ENCODE results near the gene RAPH1.
"Not testable (repeated sequence)": the region's sequence is repeated elsewhere in the genome, so short reads cannot be mapped to it uniquely, and the experiment has no call there.

RAPH1 gene

GRCh38 chr2:203533676-203534591 is 1.2 kb downstream of the RAPH1 start:
- no peak for DNase-seq (ENCODE audit: extremely low read depth, low read depth)
- TF ChIP-seq CTCF (IDR thresholded peaks at IDR 0.05; ENCODE audit: low read depth, low read length): no peak

GRCh38 chr2:203532957-203533658 is 2.0 kb downstream of the RAPH1 start:
- no peak for TF ChIP-seq CTCF (IDR thresholded peaks at IDR 0.05; ENCODE audit: low read depth, low read length)
- DNase-seq (ENCODE audit: extremely low read depth, low read depth): no peak

GRCh38 chr2:203527719-203528118 is 7.4 kb downstream of the RAPH1 start:
- DNase-seq (ENCODE audit: extremely low read depth, low read depth): no peak
- TF ChIP-seq CTCF (IDR thresholded peaks at IDR 0.05; ENCODE audit: low read depth, low read length): no peak

- DNase-seq (ENCODE audit: extremely low read depth, low read depth): not testable (repeated sequence)
These were observed 21.8 kb downstream of the RAPH1 start for GRCh38 chr2:203513268-203513667.

- no peak for TF ChIP-seq CTCF (IDR thresholded peaks at IDR 0.05; ENCODE audit: low read depth, low read length)
- no peak for DNase-seq (ENCODE audit: extremely low read depth, low read depth)
These were observed 24.2 kb downstream of the RAPH1 start for GRCh38 chr2:203510941-203511305.

- no peak for DNase-seq (ENCODE audit: extremely low read depth, low read depth)
- TF ChIP-seq CTCF (IDR thresholded peaks at IDR 0.05; ENCODE audit: low read depth, low read length): no peak
These were observed 24.7 kb downstream of the RAPH1 start for GRCh38 chr2:203510256-203510940.

GRCh38 chr2:203503460-203503859 is 31.6 kb downstream of the RAPH1 start:
- DNase-seq (ENCODE audit: extremely low read depth, low read depth): not testable (repeated sequence)

GRCh38 chr2:203501873-203502272 is 33.2 kb downstream of the RAPH1 start:
- DNase-seq (ENCODE audit: extremely low read depth, low read depth): no peak
- no peak for TF ChIP-seq CTCF (IDR thresholded peaks at IDR 0.05; ENCODE audit: low read depth, low read length)

Measured in AG09319 (cell line).